SH-SY5Y (cell line): ENCODE measurements around the gene BLVRA.

Experiments
- GATA2 ChIP-seq: IDR thresholded peaks from 2 replicates; pipeline ENCODE4 v1.6.1; 2011; ENCODE audit warnings: mild to moderate bottlenecking, low read depth, low read length
- GATA3 ChIP-seq: IDR thresholded peaks from 2 replicates; pipeline ENCODE4 v1.6.1; 2011; ENCODE audit warnings: low read depth, mild to moderate bottlenecking, low read length, moderate library complexity

BLVRA gene

DNA sequence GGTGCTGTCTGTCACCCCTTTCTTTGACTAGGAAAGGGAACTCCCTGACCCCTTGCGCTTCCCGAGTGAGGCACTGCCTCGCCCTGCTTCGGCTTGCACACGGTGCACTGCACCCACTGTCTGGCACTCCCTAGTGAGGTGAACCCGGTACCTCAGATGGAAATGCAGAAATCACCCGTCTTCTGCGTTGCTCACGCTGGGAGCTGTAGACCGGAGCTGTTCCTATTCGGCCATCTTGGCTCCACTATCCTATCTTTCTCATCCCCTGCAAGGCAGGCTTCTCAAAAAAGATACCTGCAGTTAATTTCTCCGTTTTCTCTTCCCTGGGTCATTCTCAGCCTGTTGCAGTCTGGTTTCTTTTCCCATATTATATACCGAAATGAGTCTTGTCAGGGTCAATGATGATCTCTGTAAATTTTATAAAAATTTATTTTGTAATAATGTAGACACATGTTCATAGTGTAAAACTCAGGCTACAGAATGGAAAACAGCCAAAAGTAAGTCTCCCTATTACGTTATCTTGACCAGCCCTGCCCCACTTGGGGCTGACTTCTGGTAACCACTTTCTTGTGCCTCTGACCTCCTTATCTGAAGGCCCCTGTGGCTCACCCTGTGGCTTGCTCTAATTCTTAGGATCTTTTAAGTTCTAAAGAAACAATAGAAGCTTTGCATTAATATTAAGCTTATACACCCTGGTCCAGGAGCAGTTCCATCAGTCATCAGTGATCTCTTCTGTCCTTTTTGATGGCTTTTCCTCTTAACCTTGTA lies 20.7 kb downstream of the BLVRA start:
- no peak for TF ChIP-seq GATA2
- TF ChIP-seq GATA3 = no peak

DNA sequence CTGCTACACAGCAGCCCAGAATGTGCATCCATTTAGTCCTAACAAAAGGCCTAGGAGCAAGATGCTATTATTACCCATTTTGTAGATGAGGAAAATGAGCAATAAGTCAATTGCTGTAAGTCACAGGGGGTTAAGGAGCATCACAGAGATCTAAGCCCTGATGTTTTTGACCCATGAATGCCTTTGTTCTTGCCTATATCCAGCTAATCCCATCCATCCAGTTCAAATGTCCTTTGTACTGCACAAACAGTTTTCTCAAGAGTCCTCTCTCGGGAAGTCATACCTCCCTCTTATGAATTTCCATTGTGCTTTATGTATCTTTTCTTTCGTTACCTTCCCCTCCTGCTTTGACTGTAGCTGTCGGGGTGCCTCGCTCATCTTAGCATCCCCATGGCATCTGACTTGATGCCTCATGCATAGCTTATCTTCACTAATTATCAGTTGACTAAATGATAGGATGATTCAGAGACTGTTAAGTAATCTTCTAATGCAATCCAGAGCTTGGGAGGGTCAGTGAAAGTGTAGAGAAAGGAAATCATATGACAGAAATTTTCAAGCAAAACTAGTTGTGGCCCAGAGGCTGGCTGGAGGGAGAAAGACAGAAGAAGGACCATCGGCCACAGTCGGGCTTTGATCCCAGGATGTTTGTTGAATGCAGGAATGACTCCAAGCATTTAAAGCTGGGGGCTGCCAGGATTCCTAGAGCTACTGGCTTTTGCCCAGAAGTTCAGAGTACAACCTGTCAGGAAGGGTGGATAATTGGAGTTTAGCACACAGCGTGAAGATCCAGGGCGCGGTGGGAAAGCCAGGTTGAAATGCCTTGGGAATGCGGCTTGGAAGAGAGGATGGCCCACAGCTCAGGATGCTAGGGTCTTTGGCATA lies 23.5 kb downstream of the BLVRA start:
- TF ChIP-seq GATA2 (0 out of 2 replicates have a peak, but pooled peaks have one; percentile 13), GATA3 (no peak)

DNA sequence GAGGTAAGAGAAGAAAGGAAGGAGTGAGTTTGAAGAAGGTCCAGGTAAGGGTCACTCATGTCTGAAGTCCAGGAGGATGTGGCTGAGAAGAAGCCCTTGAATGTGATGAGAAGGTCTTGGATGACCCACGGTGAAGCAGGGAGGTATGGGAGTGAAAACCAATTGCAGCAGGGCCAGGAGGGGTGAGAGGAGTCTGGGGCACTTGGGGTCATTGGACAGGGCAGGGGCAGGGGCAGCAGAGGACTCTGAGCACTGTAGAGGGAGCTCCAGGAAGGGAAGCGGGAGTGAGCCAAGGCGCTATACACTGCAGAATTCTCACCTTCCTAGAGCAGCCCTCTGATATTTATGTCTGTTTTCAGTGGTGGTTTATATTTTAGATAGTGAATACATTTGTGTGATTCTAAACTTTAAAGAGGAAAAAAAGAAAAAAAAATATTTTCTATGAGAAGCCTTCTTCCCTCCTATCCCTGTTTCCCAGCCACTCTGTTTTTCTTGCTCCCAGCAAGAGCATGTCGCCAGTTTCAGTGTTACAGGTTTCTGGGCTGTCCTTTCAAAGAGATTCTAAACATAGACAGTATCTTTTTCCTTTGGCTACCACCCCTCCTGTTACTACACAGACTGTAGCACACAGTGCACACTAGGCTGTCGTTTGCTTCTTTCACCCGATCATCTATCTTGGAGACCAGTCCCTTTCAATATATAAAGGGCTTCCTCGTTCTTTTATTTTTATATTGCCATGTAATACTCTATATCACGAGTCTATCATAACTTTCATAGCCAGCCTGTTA lies 24.5 kb downstream of the BLVRA start:
- TF ChIP-seq GATA2 (no peak), GATA3 (no peak)

DNA sequence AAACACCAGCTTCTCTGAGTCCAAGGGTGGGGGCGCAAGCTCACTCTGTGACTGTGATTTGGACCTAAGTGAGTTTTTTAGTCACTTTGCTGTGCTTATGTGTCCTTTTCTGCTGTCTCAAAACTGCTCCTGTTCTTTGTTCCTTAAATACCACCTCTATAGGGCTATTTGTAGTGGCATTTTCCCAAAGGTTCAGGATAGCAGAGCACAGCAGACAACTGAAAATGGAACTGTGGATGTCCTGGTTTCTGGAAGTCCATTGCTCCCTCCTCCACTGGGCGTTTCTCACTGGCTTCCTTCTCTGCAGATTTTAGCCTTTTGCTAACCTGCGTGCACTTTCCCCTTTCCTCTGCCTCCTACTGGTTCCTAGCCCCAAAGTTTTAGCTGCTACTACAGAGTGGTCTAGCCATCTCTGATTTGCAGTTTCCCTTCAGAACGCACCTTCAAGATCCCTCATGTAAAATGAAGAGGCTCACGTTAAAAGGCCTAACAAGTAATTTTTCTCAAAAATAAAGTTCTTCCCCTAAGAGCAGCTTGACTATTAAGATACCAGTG lies 25.6 kb downstream of the BLVRA start:
- no peak for TF ChIP-seq GATA2
- no peak for TF ChIP-seq GATA3

DNA sequence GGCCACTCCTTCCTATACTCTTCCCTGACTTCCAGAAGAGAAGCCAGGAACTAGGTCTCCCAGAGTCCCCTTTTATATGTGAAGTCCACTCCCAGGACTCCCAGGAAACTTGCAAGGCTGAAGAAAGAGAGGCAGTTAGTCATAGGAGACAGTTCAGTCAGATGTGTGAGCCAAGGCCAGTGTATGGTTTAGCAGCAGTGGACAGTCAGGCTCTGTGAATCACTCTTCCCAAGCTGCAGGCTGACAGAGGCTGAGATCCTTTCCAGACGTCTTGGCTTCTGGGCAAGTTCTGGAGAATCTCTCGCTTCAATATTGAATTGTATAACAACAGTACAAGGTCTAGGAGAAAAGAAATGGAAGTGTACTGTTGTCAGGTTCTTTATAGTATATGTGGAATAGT lies 26.9 kb downstream of the BLVRA start:
- TF ChIP-seq GATA2 (no peak), GATA3 (no peak)

DNA sequence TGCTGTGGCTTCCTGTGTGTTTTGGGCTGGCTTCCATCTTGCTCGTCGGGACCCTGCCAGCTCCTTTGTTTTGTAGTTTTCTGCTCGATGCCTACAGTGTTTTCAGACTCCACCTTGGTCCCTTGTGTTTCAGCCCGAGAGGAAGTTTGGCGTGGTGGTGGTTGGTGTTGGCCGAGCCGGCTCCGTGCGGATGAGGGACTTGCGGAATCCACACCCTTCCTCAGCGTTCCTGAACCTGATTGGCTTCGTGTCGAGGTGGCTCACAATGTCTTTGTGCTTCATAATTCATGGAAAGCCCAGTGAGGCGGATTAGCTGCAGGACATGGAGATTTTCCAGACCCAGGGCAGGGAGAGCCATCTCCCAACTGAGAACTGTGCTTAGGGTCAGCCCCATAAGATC lies 29.3 kb downstream of the BLVRA start:
- TF ChIP-seq GATA2 (no peak), GATA3 (no peak)

DNA sequence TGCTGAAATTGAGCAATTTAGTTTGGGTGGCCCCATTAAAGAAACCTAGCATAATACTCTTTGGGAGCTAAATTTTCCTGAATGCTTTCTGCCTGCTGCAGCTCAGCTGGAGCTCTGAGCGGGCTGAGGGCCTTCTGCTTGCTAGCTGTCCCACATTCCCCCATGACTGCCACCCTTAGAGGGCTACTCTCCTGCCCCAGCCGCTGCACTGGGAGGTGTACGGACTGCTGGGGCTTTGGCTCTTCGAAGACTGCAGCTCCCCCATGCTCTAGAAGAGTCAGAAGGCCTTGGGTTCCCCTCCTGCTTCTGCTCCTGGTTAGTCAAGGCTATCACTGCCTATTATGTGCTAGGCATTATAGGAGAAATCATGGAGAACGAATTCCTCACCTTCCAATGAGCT lies 31.5 kb downstream of the BLVRA start:
- TF ChIP-seq GATA2 (no peak), GATA3 (no peak)

DNA sequence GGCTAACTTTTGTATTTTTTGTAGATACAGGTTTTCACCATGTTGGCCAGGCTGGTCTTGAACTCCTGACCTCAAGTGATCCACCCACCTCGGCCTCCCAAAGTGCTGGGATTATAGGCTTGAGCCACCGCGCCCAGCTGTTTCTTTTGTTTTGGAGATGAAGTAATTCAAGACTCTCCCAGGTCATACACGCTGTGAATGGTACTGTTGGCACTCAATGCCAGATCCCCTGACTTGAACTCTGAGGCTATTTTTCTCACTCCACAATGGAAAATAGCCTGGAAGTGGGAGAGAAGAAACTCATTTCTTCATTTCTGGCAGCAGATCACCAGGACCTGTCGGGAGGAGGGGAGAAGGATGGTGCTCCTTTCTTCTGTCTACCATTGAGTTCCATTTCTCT lies 32.4 kb downstream of the BLVRA start:
- no peak for TF ChIP-seq GATA2
- TF ChIP-seq GATA3 = no peak

DNA sequence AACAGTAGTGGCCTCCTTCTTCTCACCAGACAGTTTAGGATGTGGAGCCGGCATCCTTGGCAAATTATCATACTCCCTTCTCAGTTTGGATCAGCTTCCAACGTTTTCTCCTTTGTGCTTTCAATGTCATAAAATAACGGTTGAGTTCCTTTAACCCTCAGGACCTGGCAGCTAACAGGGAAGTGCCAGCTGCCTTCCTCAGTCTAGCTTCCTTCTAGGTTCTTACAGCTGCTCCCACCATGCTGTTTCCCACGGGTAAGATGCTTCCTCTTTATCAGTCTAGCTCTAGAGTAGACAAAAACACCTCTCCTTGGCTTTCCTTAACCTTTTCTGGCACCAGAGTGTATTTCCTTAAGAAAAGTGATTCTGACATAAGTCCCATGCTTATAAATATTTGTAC lies 33.2 kb downstream of the BLVRA start:
- TF ChIP-seq GATA3 (no peak), GATA2 (no peak)

DNA sequence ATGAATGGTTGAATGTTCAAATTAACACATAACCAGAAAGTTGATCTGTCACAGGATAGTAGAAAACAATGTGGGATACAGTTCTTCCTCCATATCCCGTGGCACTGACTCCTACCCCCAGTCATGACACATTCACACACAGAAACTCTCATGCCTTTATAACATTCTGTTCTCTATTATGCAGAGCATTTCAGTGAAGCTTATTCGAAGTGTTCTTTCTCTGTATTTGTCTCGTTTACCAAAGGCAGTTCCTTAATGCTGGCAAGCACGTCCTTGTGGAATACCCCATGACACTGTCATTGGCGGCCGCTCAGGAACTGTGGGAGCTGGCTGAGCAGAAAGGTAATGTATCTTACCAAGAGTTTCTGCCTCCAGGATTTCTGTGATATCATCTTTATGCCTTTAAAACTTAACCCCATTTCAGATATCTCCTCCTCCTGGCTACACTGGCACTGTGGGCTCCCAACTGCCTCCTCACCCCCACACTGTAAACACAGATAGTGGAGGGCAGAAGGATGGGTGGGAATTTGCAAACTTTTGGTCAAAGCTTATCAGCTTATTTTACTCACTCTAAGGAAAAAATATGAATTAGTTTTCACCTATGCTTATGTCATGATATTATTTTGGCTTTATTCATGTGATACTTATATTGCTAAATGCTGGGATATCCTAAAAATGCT lies 34.1 kb downstream of the BLVRA start:
- TF ChIP-seq GATA3 = no peak
- no peak for TF ChIP-seq GATA2

DNA sequence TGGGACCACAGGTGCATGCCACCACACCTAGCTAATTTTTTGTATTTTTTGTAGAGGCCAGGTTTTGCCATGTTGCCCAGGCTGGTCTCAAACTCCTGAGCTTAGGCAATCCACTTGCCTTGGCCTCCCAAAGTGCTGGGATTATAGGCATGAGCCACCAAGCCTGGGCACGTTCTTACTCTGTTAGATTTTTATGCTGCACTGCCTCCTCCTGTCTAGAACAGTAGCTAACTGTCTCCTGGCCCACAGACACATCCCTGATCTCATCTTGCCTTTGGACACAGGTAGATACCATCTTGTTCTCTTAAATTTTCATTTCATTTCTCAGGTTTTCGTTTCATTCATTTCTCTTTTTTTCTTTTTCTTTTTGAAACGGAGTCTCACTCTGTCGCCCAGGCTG lies 41.1 kb downstream of the BLVRA start:
- TF ChIP-seq GATA3 = no peak
- no peak for TF ChIP-seq GATA2

DNA sequence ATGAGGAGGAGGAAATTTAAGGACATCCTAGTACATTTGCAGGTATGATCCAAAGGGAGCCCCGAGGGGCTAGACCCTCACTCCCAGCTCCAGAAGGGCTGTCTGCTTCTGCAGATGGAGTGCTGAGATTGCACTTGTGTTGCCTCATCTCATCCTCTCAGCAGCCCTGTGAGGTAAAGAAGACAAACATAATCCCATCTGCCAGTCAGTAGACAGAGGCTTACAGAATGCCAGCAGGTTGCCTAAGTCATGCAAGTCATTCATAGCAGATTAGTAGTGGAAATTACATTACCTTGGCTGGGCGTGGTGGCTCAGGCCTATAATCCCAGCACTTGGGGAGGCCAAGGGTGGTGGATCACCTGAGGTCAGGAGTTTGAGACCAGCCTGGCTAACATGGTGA lies 45.4 kb downstream of the BLVRA start:
- no peak for TF ChIP-seq GATA2
- no peak for TF ChIP-seq GATA3

DNA sequence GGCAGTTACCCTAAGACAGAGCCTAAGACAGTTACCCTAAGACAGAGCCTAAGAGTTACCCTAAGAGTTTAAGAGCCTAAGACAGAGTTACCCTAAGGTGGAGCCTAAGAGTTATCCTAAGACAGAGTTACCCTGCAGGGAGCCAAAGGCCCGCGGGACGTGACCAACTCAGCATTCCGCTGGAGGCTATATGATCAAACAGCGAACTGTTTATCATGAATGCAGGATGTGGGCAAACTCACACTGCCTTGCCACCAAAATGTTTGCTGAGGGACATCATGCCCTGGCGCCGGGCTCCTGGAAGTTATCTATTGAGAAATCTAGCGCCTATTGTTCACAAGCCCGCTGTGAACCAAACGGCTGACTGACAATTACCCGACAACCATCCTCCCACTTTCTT lies 49.9 kb downstream of the BLVRA start:
- TF ChIP-seq GATA3 = no peak
- no peak for TF ChIP-seq GATA2
